SH-SY5Y (cell line): ENCODE results near the gene PPP1R7.

Experiments
- GATA2 ChIP-seq: IDR thresholded peaks from 2 replicates; pipeline ENCODE4 v1.6.1; 2011; ENCODE audit warnings: mild to moderate bottlenecking, low read depth, low read length
- GATA3 ChIP-seq: IDR thresholded peaks from 2 replicates; pipeline ENCODE4 v1.6.1; 2011; ENCODE audit warnings: low read depth, mild to moderate bottlenecking, low read length, moderate library complexity

DNA sequence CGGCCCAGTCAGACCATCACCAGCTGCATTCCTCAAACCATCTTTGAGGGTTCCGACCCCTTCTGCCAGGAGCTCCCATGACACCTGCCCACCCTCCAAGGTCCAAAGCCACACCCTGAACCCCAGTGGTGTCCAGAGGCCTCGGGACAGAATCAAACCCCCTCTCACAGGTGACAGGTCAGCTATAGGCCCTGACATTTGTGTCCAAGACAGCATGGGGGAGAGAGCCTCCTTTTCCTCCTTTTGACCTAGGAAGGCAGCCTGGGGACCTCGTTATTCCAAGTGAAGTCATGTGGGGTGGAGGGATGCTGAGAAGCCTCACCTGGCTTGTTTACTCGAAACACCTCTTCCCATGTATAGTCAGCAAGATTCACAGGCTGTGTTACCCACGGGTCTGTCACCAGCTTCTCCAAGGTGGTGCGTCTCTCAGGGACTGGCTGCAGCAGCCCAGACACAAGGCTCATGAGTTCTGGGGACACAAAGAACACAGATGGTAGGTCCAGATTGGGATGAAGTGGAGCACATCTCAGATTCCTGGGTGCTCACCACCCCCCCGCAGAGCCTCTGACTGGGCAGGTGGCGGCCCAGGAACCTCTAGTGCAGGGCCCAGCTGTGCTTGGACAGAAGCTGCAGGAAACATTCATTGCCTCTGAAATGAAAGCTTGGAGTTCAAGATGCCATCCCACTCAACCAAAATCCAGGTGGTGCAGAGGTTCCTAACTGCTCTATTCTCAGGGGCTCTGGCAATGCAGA, 43.1 kb upstream of the PPP1R7 start:
- no peak for TF ChIP-seq GATA2
- TF ChIP-seq GATA3 = no peak
